Mammary epithelial cell (primary cell): Measurements from ENCODE around the gene RAPGEF1.

Experiments used
- EZH2 ChIP-seq: IDR thresholded peaks from 2 replicates; pipeline ENCODE4 v1.6.1; 2012; ENCODE audit warnings: low read length, inconsistent platforms, borderline replicate concordance
- TF ChIP-seq, protein P1 (sequence below), 2 donors: IDR thresholded peaks in 1 of 2; conservative IDR thresholded peaks in 1 of 2; 2 replicates each; pipeline ENCODE4 v1.5.1; 2011 to 2012; ENCODE audit warnings: inconsistent platforms in 2 of 2, low read length in 2 of 2, mild to moderate bottlenecking in 2 of 2, control low read depth in 1 of 2, low read depth in 1 of 2; ENCODE audit not compliant: insufficient read depth in 1 of 2; ENCODE audit errors: extremely low read depth in 1 of 2

- TF ChIP-seq, protein P1, sequence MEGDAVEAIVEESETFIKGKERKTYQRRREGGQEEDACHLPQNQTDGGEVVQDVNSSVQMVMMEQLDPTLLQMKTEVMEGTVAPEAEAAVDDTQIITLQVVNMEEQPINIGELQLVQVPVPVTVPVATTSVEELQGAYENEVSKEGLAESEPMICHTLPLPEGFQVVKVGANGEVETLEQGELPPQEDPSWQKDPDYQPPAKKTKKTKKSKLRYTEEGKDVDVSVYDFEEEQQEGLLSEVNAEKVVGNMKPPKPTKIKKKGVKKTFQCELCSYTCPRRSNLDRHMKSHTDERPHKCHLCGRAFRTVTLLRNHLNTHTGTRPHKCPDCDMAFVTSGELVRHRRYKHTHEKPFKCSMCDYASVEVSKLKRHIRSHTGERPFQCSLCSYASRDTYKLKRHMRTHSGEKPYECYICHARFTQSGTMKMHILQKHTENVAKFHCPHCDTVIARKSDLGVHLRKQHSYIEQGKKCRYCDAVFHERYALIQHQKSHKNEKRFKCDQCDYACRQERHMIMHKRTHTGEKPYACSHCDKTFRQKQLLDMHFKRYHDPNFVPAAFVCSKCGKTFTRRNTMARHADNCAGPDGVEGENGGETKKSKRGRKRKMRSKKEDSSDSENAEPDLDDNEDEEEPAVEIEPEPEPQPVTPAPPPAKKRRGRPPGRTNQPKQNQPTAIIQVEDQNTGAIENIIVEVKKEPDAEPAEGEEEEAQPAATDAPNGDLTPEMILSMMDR (conservative IDR thresholded peaks at IDR 0.05 in 1 of 2, IDR thresholded peaks at IDR 0.05 in 1 of 2; ENCODE audit: extremely low read depth in 1 of 2, insufficient read depth in 1 of 2, low read depth in 1 of 2, low read length in 2 of 2), result no peak
- TF ChIP-seq EZH2, result no peak
Measured at GRCh38 chr9:131728546-131728910, 11.3 kb downstream of the RAPGEF1 start.
